H4 (cell line): Measurements from ENCODE around the gene UPF1. TPM values are rescaled to one million over a fixed set of nuclear protein-coding genes. Genes with fewer than 3 reads are reported as not detected.

Source experiments
- DNase-seq: peaks from one replicate; pipeline ENCODE4 v3.0.0-alpha.2; 2015; ENCODE audit warnings: low spot score
- total RNA-seq: library from RNA; depleted of rRNA; stranded (reverse); fragments of >200 nt; shearing (Covaris generic); gene quantifications from 2 replicates; pipeline ENCODE4 v1.2.3, GENCODE V29; 2014

The UPF1 gene
- total RNA-seq, 1 experiment from 2014 or later = 33.8 TPM

- no peak for DNase-seq
Measured at GRCh38 chr19:18840288-18841267, 8.8 kb downstream of the UPF1 start.

- DNase-seq = no peak
Measured at GRCh38 chr19:18841400-18841799, 9.6 kb downstream of the UPF1 start.

GRCh38 chr19:18842166-18842565 is 10.4 kb downstream of the UPF1 start:
- DNase-seq = no peak

- DNase-seq = no peak
Measured at GRCh38 chr19:18843960-18844359, 12.2 kb downstream of the UPF1 start.

- DNase-seq = no peak
Measured at GRCh38 chr19:18844806-18845329, 13.1 kb downstream of the UPF1 start.

- DNase-seq = no peak
Measured at GRCh38 chr19:18845961-18846360, 14.2 kb downstream of the UPF1 start.

GRCh38 chr19:18846862-18847548 is 15.2 kb downstream of the UPF1 start:
- peak; percentile 56 for DNase-seq

GRCh38 chr19:18847549-18848463 is 16.0 kb downstream of the UPF1 start:
- no peak for DNase-seq

- DNase-seq = no peak
Measured at GRCh38 chr19:18848878-18849661, 17.3 kb downstream of the UPF1 start.

- no peak for DNase-seq
Measured at GRCh38 chr19:18849838-18850400, 18.2 kb downstream of the UPF1 start.

- no peak for DNase-seq
Measured at GRCh38 chr19:18850471-18851375, 19.0 kb downstream of the UPF1 start.

GRCh38 chr19:18851673-18852325 is 20.0 kb downstream of the UPF1 start:
- no peak for DNase-seq

- no peak for DNase-seq
Measured at GRCh38 chr19:18852648-18853047, 20.9 kb downstream of the UPF1 start.

- DNase-seq = no peak
Measured at GRCh38 chr19:18853755-18854427, 22.1 kb downstream of the UPF1 start.

- no peak for DNase-seq
Measured at GRCh38 chr19:18854982-18855381, 23.2 kb downstream of the UPF1 start.

- DNase-seq = no peak
Measured at GRCh38 chr19:18855647-18856384, 24.1 kb downstream of the UPF1 start.

- DNase-seq = no peak
Measured at GRCh38 chr19:18856385-18857126, 24.8 kb downstream of the UPF1 start.
